PC-3 (cell line): Measurements from ENCODE around the gene SLC16A13.

Experiments
- EZH2 ChIP-seq: fragments of 300-600 bp; sonication (generic); IDR thresholded peaks from one replicate; pipeline ENCODE4 v1.6.1; 2017; ENCODE audit warnings: antibody characterized with exemption, mild to moderate bottlenecking, low read length; ENCODE audit not compliant: unreplicated experiment
- TF ChIP-seq, protein P1 (sequence below): fragments of 300-600 bp; sonication (generic); conservative IDR thresholded peaks from 2 replicates; pipeline ENCODE4 v1.5.1; 2017; ENCODE audit warnings: antibody characterized with exemption, low read depth, mild to moderate bottlenecking, low read length

DNA sequence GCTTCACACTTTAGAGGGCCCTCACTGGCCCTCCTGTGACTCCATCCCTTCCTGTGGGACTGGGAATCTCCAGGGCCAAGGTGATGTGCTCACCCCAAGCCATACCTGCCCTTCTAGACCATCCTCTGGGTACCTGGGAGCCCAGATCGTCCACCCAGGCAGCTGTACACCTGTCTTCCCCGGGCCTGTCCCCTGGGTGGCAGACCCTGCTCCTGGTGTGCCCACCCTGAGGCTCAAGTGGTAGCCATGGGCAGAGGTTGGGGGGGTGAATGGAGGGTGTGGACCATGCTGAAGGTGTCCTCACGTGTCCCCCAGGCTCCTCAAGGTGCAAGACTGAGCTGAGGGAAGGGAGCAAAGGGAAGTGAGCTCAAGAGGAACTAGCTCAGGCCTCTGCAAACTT lies 34.9 kb downstream of the SLC16A13 start:
- TF ChIP-seq, protein P1, sequence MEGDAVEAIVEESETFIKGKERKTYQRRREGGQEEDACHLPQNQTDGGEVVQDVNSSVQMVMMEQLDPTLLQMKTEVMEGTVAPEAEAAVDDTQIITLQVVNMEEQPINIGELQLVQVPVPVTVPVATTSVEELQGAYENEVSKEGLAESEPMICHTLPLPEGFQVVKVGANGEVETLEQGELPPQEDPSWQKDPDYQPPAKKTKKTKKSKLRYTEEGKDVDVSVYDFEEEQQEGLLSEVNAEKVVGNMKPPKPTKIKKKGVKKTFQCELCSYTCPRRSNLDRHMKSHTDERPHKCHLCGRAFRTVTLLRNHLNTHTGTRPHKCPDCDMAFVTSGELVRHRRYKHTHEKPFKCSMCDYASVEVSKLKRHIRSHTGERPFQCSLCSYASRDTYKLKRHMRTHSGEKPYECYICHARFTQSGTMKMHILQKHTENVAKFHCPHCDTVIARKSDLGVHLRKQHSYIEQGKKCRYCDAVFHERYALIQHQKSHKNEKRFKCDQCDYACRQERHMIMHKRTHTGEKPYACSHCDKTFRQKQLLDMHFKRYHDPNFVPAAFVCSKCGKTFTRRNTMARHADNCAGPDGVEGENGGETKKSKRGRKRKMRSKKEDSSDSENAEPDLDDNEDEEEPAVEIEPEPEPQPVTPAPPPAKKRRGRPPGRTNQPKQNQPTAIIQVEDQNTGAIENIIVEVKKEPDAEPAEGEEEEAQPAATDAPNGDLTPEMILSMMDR = no peak
- no peak for TF ChIP-seq EZH2
